Common myeloid progenitor, CD34-positive (primary cell): ENCODE results near the gene NR1I3.
A peak's percentile ranks its signal among the peaks of the same experiment; 100 is the strongest.
"Not testable (repeated sequence)": the region's sequence is repeated elsewhere in the genome, so short reads cannot be mapped to it uniquely, and the experiment has no call there.

Experiments
- CTCF ChIA-PET: fragments of 350-600 bp; sonication (Branson Sonifier 250); formaldehyde crosslinking; loops from one replicate; lab custom pipeline; 2021; ENCODE audit warnings: antibody characterized with exemption; lab: Charles Lee
- POLR2A ChIA-PET: fragments of 350-600 bp; sonication (Branson Sonifier 250); formaldehyde crosslinking; loops from one replicate; lab custom pipeline; 2021; ENCODE audit warnings: antibody characterized with exemption; lab: Charles Lee
- DNase-seq, 3 donors: peaks; one replicate each; pipeline versions ENCODE4 v3.0.0 to v3.0.0-alpha.2; 2013
- H3K27ac ChIP-seq, 2 experiments: 1 replicate in 1 of 2; 2 replicates in 1 of 2; pipeline ENCODE4 v1.7.0; 2013; ENCODE audit warnings: inconsistent platforms in 2 of 2, low read length in 2 of 2, mild to moderate bottlenecking in 2 of 2, low read depth in 1 of 2, moderate library complexity in 1 of 2; ENCODE audit not compliant: severe bottlenecking in 2 of 2, insufficient read depth in 1 of 2, poor library complexity in 1 of 2
- H3K27me3 ChIP-seq, 5 experiments: replicated peaks in 2 of 5; 1 replicate in 3 of 5; 2 replicates in 2 of 5; pipeline versions ENCODE4 v1.6.1 to v1.7.0; 2013; ENCODE audit warnings: low read length in 4 of 5, mild to moderate bottlenecking in 2 of 5, moderate library complexity in 2 of 5, inconsistent platforms in 1 of 5; ENCODE audit not compliant: insufficient read depth in 5 of 5, control insufficient read depth in 4 of 5
- H3K36me3 ChIP-seq, 4 experiments: 1 replicate in 2 of 4; 2 replicates in 2 of 4; pipeline versions ENCODE4 v1.6.1 to v1.7.0; 2013; ENCODE audit warnings: low read length in 3 of 4, control low read depth in 1 of 4, mild to moderate bottlenecking in 1 of 4; ENCODE audit not compliant: control insufficient read depth in 4 of 4, insufficient read depth in 4 of 4
- H3K4me1 ChIP-seq, 4 experiments: 1 replicate in 3 of 4; 2 replicates in 1 of 4; pipeline versions ENCODE4 v1.6.1 to v1.7.1; 2013; ENCODE audit warnings: low read length in 3 of 4, mild to moderate bottlenecking in 3 of 4, control low read depth in 1 of 4, inconsistent platforms in 1 of 4, moderate library complexity in 1 of 4; ENCODE audit not compliant: control insufficient read depth in 4 of 4, insufficient read depth in 4 of 4; ENCODE audit errors: control extremely low read depth in 1 of 4
- H3K4me3 ChIP-seq, 7 experiments: 1 replicate in 4 of 7; 2 replicates in 3 of 7; pipeline versions ENCODE4 v1.5.1 to v1.7.0; 2013; ENCODE audit warnings: mild to moderate bottlenecking in 7 of 7, low read length in 6 of 7, moderate library complexity in 6 of 7, inconsistent platforms in 2 of 7, low read depth in 2 of 7, control low read depth in 1 of 7; ENCODE audit not compliant: insufficient read depth in 4 of 7, control insufficient read depth in 1 of 7; ENCODE audit errors: extremely low read depth in 1 of 7
- H3K9me3 ChIP-seq, 5 experiments: 1 replicate in 4 of 5; 2 replicates in 1 of 5; pipeline versions ENCODE4 v1.6.1 to v1.7.1; 2013; ENCODE audit warnings: low read length in 4 of 5, mild to moderate bottlenecking in 2 of 5, inconsistent platforms in 1 of 5, low read depth in 1 of 5, moderate library complexity in 1 of 5; ENCODE audit not compliant: control insufficient read depth in 4 of 5, insufficient read depth in 2 of 5; ENCODE audit errors: control extremely low read depth in 1 of 5
- WGBS: methylation state at CpG from one replicate; pipeline ENCODE4 v1.1.5; 2013; ENCODE audit not compliant: insufficient coverage; 5-methylcytosine and 5-hydroxymethylcytosine counted together

Gene NR1I3

DNA sequence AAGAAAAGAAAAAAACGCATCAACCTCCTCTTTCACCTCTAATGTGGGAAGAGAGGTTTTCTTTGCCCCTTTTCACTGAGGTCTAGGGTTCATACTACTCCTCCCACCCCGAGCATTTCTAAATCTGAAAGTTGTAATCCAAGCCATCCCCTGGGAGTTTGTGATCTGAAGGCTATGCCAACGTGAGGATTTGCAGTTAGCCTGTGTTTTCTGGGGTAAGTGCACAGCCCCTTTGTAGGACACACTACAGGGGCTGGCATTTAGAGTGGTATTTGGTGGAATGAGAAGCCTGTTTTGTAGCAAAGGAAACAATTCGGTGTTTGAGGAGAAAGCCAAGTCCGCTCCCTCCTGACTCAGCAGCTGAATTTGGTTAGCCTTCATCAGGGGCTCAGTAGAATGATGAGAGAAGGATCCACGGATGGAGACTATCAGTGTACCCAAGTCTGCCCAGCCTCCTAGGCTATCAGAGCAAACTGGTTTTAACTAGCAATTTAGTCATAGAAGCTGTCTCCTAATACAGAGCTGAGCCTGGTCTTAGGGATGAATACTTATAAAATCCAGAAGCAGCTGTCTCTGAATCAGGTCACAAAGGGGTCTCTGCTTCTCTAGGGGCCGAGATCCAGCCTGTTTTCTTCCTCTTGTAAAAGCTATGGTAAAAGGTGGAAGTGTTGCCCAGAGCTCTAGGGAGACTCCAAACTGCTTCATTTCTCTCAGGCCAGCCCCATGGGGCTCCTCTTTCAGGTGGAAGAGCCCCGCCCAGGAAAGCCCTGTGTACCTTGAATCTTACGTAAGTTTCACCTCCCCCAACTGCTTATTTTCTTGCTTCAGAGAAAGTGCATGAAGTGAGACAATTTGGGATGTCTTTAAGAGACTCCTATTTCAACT is 22.6 kb upstream of the NR1I3 start:
- peaks cover 2 to 18% (median 10%) of the 10 kb centered on the region in 5 experiments for H3K9me3 ChIP-seq
- POLR2A ChIA-PET = interaction anchor here (0.6 kb wide), 1 partner anchor 139 kb away, joined by 4 read pairs; no protein-coding TSS in a partner anchor
- DNase-seq = no peak
- H3K36me3 ChIP-seq = no peaks in the 10 kb centered on the region
- H3K4me1 ChIP-seq = peaks cover 0 to 23% (median 9%) of the 10 kb centered on the region in 4 experiments
- CTCF ChIA-PET = interaction anchor here (1.0 to 1.8 kb wide), 7 partner anchors 12 to 57 kb away, joined by 3 to 7 read pairs (median 3); no protein-coding TSS in a partner anchor
- WGBS = 73% methylated on average over 5 of the region's 9 CpGs
- peaks cover 3 to 36% (median 32%) of the 10 kb centered on the region in 5 experiments for H3K27me3 ChIP-seq
- H3K4me3 ChIP-seq = no peak overlapping the region
- no peak overlapping the region for H3K27ac ChIP-seq

DNA sequence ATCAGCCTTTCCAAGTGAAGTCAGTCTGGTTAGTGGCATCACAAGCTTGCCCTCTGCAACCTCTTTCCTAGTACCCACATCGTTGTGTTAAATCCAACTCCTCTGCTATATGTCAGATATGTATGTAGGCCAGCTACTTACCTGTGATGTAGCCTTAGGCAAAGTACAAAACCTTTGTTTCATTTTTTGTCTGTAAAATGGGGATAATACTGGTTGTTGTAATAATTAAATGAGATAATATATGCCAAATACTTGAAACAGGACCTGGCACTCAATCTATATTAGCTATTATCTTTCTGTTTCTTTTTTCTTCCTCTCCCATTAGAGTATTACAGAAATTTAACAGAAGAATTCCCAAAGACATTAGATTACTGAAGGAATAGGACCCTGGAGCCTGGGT is 21.8 kb upstream of the NR1I3 start:
- Histone ChIP-seq H3K4me3 (no peak overlapping the region), H3K27me3 (peaks cover 3 to 36% (median 32%) of the 10 kb centered on the region in 5 experiments), H3K36me3 (no peaks in the 10 kb centered on the region), H3K9me3 (peaks cover 2 to 18% (median 10%) of the 10 kb centered on the region in 5 experiments), H3K27ac (no peak overlapping the region), H3K4me1 (peaks cover 0 to 23% (median 9%) of the 10 kb centered on the region in 4 experiments)
- WGBS = no CpG with 5 or more reads among the region's 1 CpG
- no peak for DNase-seq
- POLR2A ChIA-PET = interaction anchor here (0.6 kb wide), 1 partner anchor 138 kb away, joined by 4 read pairs; no protein-coding TSS in a partner anchor
- CTCF ChIA-PET = interaction anchor here (0.8 to 1.6 kb wide), 6 partner anchors 12 to 53 kb away, joined by 3 to 9 read pairs (median 3); no protein-coding TSS in a partner anchor

DNA sequence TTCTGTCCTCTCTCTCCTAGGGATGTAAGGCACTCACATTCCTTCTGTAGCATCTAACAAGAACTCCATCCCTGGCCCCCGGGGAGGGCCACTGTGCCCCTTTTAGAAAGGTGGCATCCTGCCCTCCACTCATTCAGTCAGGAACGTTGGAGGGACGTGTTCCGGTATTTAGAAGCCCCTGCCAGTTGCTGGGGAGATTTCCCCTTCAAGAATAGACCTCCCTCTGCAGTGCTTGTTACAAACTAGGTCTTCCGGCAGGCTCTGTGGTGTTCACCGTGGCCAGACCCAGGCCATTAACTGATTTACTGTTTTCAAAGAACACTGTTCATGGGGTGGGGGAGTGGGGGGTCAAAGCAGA is 21.3 kb upstream of the NR1I3 start:
- no peak overlapping the region for H3K27ac ChIP-seq
- POLR2A ChIA-PET = no interaction called here
- peaks cover 2 to 18% (median 10%) of the 10 kb centered on the region in 5 experiments for H3K9me3 ChIP-seq
- 80% methylated on average over 3 of the region's 6 CpGs for WGBS
- DNase-seq = no peak
- no peaks in the 10 kb centered on the region for H3K36me3 ChIP-seq
- CTCF ChIA-PET = interaction anchor here (0.8 to 2.4 kb wide), 8 partner anchors 11 to 53 kb away, joined by 3 to 10 read pairs (median 4); no protein-coding TSS in a partner anchor
- H3K27me3 ChIP-seq = peaks cover 3 to 36% (median 32%) of the 10 kb centered on the region in 5 experiments
- H3K4me1 ChIP-seq = peaks cover 0 to 23% (median 9%) of the 10 kb centered on the region in 4 experiments
- H3K4me3 ChIP-seq = peak overlapping the region in 2 of 7 experiments; percentile 72 to 76

DNA sequence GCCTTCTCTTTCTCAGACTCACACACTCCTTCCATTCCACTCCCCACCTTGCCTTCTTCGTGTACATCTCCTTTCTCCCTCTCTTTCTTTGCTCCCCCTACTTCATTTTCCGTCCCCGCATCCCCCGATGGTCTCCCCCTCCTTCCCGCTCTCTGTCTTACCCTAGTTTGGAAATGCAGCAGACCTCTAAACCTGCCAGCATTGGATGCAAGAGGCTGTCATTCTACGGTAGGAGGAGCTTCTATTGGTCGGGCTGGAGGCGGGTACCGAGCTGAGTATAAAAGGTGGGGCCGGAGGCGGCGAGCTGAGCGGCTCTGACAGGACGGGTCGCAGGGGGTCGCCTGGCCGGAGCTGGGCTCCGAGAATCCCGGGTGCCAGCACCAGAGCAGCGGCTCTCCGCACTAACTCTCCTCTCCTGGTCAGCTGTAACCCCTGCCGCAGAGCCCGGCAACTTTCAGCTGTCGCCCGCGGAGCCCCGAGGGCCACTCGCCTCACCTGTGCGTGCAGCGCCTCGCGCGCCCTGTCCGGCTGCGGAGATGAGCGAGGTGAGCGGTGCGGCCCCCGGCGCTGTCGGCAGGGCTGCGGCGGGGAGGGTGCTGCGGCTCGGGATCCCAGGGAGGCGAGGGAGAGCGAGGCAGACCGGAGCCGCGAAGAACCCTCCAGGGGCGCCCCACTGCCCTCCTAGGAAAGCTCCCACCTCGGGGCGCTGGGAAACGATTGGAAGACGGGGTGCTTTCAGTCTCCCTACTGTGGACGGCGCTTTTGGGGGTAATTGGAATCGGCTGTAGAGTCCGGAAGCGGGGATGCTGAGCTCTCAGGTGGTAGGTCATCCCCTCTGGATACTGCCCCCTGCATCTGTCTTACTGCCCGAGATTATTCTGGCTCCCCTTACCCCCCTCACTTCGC is 20.7 kb upstream of the NR1I3 start, which contains the start of gene PCP4L1:
PCP4L1 (plus strand) TSS at position 307 of the 906 bp plus-strand sequence; CDS start at position 537, 230 bp downstream.
- 2% methylated on average over 52 of the region's 62 CpGs for WGBS
- DNase-seq = peak; percentile 54 to 80 (median 79)
- Histone ChIP-seq H3K27me3 (peaks cover 3 to 36% (median 32%) of the 10 kb centered on the region in 5 experiments), H3K4me3 (peak within 1 kb of the TSS; percentile 25 to 76 (median 55)), H3K27ac (no peak within 1 kb of the TSS), H3K4me1 (peaks cover 0 to 23% (median 9%) of the 10 kb centered on the region in 4 experiments), H3K36me3 (no peaks in the 10 kb centered on the region), H3K9me3 (peaks cover 2 to 18% (median 10%) of the 10 kb centered on the region in 5 experiments)
- POLR2A ChIA-PET = interaction anchor here (1.0 kb wide), 1 partner anchor 10 kb away, joined by 4 read pairs; no protein-coding TSS in a partner anchor
- CTCF ChIA-PET = interaction anchor here (1.0 to 2.4 kb wide), 7 partner anchors 13 to 67 kb away, joined by 3 to 10 read pairs (median 5); partner anchors contain the start of gene NDUFS2

DNA sequence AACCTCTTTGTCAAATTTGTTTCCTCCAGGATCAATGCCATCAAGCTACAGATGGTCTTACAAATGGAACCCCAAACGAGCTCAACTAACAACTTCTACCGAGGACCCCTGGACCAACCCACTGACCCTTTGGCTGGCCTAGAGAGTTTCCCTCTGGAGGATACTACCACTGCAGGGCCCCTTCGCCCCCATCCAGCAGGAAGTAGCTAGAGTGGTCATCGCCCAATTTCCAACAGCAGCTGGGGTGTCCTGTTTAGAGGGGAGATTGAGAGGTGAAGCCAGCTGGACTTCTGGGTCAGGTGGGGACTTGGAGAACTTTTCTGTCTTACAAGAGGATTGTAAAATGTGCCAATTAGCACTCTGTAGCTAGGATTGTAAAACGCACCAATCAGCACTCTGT is 19.1 kb upstream of the NR1I3 start:
- Histone ChIP-seq H3K27me3 (peaks cover 3 to 34% (median 32%) of the 10 kb centered on the region in 5 experiments), H3K9me3 (peaks cover 2 to 18% (median 10%) of the 10 kb centered on the region in 5 experiments), H3K4me1 (peaks cover 0 to 23% (median 9%) of the 10 kb centered on the region in 4 experiments)
- H3K4me3 ChIP-seq, H3K27ac ChIP-seq, H3K36me3 ChIP-seq: not testable (repeated sequence)
- 98% methylated on average over 5 of the region's 5 CpGs for WGBS
- ChIA-PET POLR2A (interaction anchor here (0.7 kb wide), 1 partner anchor 169 kb away, joined by 3 read pairs; no protein-coding TSS in a partner anchor), CTCF (interaction anchor here (1.5 to 2.4 kb wide), 3 partner anchors 9 to 65 kb away, joined by 5 to 10 read pairs (median 8); no protein-coding TSS in a partner anchor)
- peak in 1 of 3 donors; percentile 29 for DNase-seq

DNA sequence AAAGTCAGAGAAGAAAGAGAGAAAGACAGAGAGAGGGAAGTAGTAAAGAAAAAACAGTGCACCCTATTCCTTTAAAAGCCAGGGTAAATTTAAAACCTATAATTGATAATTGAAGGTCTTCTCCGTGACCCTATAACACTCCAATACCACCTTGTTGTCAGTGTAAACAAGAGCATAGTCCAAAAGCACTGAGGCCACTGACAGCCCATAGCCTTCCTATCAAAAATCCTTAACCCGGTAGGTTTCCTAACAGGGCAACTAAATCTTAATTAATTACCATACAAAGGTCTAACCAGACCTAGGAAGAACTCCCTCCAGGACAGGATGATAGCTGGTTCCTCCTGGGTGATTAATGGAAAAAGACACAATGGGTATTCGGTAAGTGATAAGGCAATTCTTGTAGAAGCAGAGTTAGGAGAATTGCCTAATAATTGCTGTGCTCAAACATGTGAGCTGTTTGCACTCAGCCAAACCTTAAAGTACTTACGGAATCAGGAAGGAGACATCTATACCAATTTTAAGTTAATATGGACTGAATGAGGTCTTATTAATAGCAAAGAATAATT is 18.0 kb upstream of the NR1I3 start:
- H3K4me3 ChIP-seq, H3K36me3 ChIP-seq, POLR2A ChIA-PET, H3K27ac ChIP-seq, CTCF ChIA-PET, DNase-seq: not testable (repeated sequence)
- 100% methylated on average over 2 of the region's 4 CpGs for WGBS
- Histone ChIP-seq H3K4me1 (peaks cover 0 to 16% (median 8%) of the 10 kb centered on the region in 4 experiments), H3K27me3 (peaks cover 3 to 34% (median 28%) of the 10 kb centered on the region in 5 experiments), H3K9me3 (peaks cover 2 to 18% (median 10%) of the 10 kb centered on the region in 5 experiments)
